ENCODE measurements around the gene GSTM5. TPM values are rescaled to one million over a fixed set of nuclear protein-coding genes. Genes with fewer than 3 reads are reported as not detected.
"Not testable (repeated sequence)": the region's sequence is repeated elsewhere in the genome, so short reads cannot be mapped to it uniquely, and the experiment has no call there.

The GSTM5 gene
- total RNA-seq, 1 donor from 2014 or later, result 18.1 TPM

- Histone ChIP-seq H3K36me3 (no peaks in the 10 kb centered on the region), H3K27ac (no peak overlapping the region), H3K27me3 (no peaks in the 10 kb centered on the region), H3K4me1 (peaks cover 9% of the 10 kb centered on the region), H3K9me3 (no peaks in the 10 kb centered on the region), H3K4me3 (no peak overlapping the region)
- TF ChIP-seq, protein P1, sequence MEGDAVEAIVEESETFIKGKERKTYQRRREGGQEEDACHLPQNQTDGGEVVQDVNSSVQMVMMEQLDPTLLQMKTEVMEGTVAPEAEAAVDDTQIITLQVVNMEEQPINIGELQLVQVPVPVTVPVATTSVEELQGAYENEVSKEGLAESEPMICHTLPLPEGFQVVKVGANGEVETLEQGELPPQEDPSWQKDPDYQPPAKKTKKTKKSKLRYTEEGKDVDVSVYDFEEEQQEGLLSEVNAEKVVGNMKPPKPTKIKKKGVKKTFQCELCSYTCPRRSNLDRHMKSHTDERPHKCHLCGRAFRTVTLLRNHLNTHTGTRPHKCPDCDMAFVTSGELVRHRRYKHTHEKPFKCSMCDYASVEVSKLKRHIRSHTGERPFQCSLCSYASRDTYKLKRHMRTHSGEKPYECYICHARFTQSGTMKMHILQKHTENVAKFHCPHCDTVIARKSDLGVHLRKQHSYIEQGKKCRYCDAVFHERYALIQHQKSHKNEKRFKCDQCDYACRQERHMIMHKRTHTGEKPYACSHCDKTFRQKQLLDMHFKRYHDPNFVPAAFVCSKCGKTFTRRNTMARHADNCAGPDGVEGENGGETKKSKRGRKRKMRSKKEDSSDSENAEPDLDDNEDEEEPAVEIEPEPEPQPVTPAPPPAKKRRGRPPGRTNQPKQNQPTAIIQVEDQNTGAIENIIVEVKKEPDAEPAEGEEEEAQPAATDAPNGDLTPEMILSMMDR (IDR thresholded peaks at IDR 0.05), result no peak
- intact Hi-C loops (cut with DNase I), result no loop called here
- ATAC-seq (no peak), DNase-seq (no peak)
Measured at GRCh38 chr1:109671067-109671466, 41.0 kb upstream of the GSTM5 start.

- H3K36me3 ChIP-seq; ATAC-seq; H3K4me1 ChIP-seq; intact Hi-C loops (cut with DNase I); DNase-seq; H3K27me3 ChIP-seq; H3K27ac ChIP-seq; H3K4me3 ChIP-seq; H3K9me3 ChIP-seq: not testable (repeated sequence)
Measured at GRCh38 chr1:109673861-109674260, 38.2 kb upstream of the GSTM5 start.

GRCh38 chr1:109676683-109677381, 35.2 kb upstream of the GSTM5 start:
- DNase-seq; intact Hi-C loops (cut with DNase I); H3K27ac ChIP-seq; H3K4me3 ChIP-seq; ATAC-seq; H3K36me3 ChIP-seq; H3K4me1 ChIP-seq; H3K9me3 ChIP-seq; H3K27me3 ChIP-seq: not testable (repeated sequence)

DNA sequence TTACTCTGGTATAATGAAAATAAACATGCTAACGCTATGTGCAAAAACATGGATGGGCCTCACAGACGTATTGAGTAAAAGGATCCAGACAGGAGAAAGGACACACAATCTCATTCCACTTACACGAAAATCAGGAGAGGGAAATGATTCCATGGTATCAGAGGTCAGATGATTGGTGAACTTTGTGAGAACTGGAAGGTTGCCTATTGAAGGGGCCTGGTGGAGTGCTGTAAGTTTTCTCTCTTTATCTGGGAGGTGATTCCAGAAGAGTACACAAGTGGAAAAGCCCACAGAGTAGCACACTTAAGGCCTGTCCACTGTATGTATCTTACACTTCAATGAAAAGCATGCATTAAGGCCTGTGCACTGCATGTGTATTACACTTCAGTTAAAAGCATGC, 34.6 kb upstream of the GSTM5 start:
- intact Hi-C loops (cut with DNase I), result no loop called here
- DNase-seq (no peak), ATAC-seq (no peak)
- TF ChIP-seq, protein P1 (IDR thresholded peaks at IDR 0.05), result no peak
- no peaks in the 10 kb centered on the region for H3K27me3 ChIP-seq
- H3K4me1 ChIP-seq, result no peaks in the 10 kb centered on the region
- no peaks in the 10 kb centered on the region for H3K9me3 ChIP-seq
- no peak overlapping the region for H3K4me3 ChIP-seq
- H3K36me3 ChIP-seq, result no peaks in the 10 kb centered on the region
- H3K27ac ChIP-seq, result no peak overlapping the region

DNA sequence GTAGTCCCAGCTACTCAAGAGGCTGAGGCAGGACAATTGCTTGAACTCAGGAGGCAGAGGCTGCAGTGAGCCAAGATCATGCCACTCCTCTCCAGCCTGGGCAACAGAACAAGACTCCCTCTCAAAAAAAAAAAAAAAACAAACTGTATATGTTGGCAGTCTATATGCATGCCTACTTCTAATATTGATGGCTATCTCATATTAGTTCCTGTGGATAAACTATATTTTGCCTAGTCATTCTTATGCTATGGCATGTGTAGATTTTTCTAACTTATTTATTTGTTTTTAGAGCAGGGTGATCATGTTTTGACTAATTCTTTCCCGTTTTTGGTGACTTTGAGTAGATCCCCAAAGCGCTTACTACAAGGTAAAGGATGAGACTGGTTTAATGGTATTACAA, 33.4 kb upstream of the GSTM5 start:
- intact Hi-C loops (cut with DNase I); H3K27me3 ChIP-seq; ATAC-seq: not testable (repeated sequence)

GRCh38 chr1:109684777-109685176, 27.3 kb upstream of the GSTM5 start:
- H3K9me3 ChIP-seq; intact Hi-C loops (cut with DNase I); DNase-seq; H3K4me1 ChIP-seq; H3K27ac ChIP-seq; H3K27me3 ChIP-seq; H3K36me3 ChIP-seq; ATAC-seq; H3K4me3 ChIP-seq: not testable (repeated sequence)

More for the DNA sequence above, 33.4 kb upstream of the GSTM5 start:
- H3K4me3 ChIP-seq, DNase-seq, H3K4me1 ChIP-seq, H3K27ac ChIP-seq, H3K36me3 ChIP-seq, H3K9me3 ChIP-seq: not testable (repeated sequence)

DNA sequence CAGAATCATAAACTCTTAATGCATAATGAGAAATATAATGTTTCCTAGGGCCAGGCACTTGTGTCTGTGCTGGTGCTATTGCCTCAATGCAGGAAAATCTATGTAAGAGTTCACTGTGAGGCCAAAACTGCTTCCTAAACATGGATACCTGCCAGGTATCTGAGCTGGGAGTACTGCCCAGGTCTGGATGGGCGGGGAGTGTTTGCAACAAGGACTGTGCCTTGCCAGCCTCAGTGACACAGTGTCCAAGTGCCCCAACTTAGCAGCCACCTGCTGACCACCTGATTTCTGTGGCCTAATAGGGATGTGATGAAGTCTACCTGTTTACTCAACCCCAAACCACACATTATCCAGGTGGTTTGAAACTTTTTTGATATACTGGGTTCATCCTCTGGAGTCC, 26.7 kb upstream of the GSTM5 start:
- H3K27ac ChIP-seq; ATAC-seq; H3K27me3 ChIP-seq; H3K4me3 ChIP-seq; intact Hi-C loops (cut with DNase I); DNase-seq; H3K4me1 ChIP-seq; H3K36me3 ChIP-seq; H3K9me3 ChIP-seq: not testable (repeated sequence)

DNA sequence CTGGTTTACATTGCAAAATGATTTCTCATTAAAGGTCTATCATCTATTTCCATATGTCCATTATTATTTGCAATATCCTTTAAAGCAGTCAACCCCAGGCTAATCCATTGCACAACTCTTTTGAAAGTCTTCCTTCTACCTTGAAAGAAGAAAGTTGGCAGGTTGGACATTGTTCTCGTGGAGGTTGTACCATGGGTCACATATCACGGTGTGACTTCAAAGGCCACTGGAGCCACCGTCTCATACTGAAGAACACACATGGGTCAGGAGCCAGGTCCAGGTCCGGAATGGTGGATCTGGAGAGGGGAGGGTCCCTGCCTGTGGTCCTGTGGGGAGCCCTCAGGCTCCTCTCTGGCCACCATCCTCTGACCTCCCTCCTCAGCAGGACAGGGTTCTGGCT, 26.2 kb upstream of the GSTM5 start:
- H3K9me3 ChIP-seq; ATAC-seq; H3K4me3 ChIP-seq; DNase-seq; H3K27me3 ChIP-seq; H3K4me1 ChIP-seq; H3K36me3 ChIP-seq; intact Hi-C loops (cut with DNase I); H3K27ac ChIP-seq: not testable (repeated sequence)

- H3K9me3 ChIP-seq; intact Hi-C loops (cut with DNase I); H3K4me3 ChIP-seq; H3K36me3 ChIP-seq; H3K27me3 ChIP-seq; ATAC-seq; DNase-seq; H3K4me1 ChIP-seq; H3K27ac ChIP-seq: not testable (repeated sequence)
Measured at GRCh38 chr1:109687109-109687508, 24.9 kb upstream of the GSTM5 start.
